HG03159 (cell line): Measurements from ENCODE around the gene OR4L1.
"Not testable (repeated sequence)": the region's sequence is repeated elsewhere in the genome, so short reads cannot be mapped to it uniquely, and the experiment has no call there.

ENCODE experiments used
- ATAC-seq: cut with Tn5 transposase; IDR thresholded peaks from one replicate; pipeline ENCODE4 v1.9.1; 2021; ENCODE audit warnings: mild to moderate bottlenecking, moderate library complexity; ENCODE audit not compliant: unreplicated experiment

The OR4L1 gene

GRCh38 chr14:20059745-20060144, at the start of gene OR4L1:
Gene OR4L1 (plus strand): TSS chr14:20060045. CDS start chr14:20060045, 0 bp downstream.
- ATAC-seq = no peak

GRCh38 chr14:20019257-20019865, 40.5 kb upstream of the OR4L1 start, which contains the start of gene OR4K14:
Gene OR4K14 (minus strand): TSS chr14:20019307. CDS start chr14:20015193, 4,114 bp downstream.
- ATAC-seq = no peak

GRCh38 chr14:20031058-20031457, 28.8 kb upstream of the OR4L1 start:
- ATAC-seq = no peak

GRCh38 chr14:20035449-20035848, 24.4 kb upstream of the OR4L1 start:
- no peak for ATAC-seq

- ATAC-seq = no peak
These were observed 23.9 kb upstream of the OR4L1 start, which contains the start of gene OR4K13 for GRCh38 chr14:20035938-20036337. Gene OR4K13 (minus strand): TSS chr14:20036038. CDS start chr14:20034758, 1,280 bp downstream.

GRCh38 chr14:20044243-20044642, 15.6 kb upstream of the OR4L1 start:
- no peak for ATAC-seq

DNA sequence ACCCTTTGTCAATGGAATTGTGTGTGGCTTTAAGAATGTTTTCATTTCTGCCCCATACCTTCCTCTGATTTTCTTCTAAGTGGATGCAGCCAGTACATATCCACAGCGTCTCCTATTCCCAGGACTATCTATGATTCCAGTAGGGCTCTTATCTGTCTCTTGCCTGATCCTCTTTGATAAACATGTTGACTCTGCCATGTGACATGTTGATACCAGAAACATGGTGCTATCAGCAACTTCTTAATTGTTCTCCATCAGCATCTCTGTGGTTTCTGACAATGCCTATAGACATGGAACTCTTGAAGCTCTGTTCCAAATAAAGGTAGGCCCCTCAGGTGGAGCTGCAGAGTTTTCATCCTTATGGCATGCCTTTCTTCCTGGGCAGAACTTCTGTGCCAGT, 11.6 kb upstream of the OR4L1 start:
- no peak for ATAC-seq

DNA sequence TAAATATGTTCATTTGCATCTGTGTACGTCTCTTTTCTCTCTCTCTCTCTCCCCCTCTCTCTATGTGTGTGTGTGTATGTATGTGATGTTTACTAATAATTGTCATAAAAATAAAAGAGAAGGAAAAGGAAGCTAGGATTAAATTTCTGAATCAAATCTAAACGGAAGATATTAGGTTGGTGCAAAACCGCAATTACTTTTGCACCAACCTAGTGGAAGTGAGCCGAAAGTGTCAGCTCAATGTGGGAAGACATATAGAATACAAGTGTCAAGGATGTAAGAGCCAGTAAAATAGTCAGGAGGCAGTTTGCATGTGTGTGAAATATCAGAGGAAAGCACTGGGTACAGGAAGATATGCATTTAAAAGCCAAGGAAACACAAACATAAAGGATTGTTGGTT, 32.2 kb downstream of the OR4L1 start:
- ATAC-seq = no peak

- no peak for ATAC-seq
These were observed 33.6 kb downstream of the OR4L1 start for GRCh38 chr14:20093442-20093841.

DNA sequence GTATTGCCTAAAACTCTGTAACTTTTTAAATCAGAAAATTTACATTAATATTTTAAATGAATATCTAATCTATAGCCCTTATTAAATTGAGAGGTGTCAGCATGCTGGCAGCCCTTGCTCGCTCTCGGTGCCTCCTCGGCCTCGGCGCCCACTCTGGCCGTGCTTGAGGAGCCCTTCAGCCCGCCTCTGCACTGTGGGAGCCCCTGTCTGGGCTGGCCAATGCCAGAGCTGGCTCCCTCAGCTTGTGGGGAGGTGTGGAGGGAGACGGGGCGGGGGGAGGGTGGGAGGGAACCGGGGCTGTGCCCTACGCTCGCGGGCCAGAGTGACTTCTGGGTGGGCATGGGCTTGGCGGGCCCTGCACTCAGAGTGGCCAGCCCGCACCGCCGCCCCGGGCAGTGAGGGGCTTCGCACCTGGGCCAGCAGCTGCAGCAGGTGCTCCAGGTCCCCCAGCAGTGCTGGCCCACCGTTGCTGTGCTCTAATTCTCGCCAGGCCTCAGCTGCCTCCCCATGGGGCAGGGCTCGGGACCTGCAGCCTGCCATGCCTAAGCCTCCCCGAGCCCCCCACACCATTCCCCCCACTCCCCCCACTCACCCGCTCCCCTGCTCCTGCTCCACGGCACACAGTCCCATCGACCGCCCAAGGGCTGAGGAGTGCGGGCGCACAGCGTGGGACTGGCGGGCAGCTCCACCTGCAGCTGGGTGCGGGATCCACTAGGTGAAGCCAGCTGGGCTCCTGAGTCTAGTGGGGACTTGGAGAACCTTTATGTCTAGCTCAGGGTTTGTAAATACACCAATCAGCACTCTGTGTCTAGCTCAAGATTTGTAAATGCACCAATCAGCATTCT, 39.3 kb downstream of the OR4L1 start:
- not testable (repeated sequence) for ATAC-seq

DNA sequence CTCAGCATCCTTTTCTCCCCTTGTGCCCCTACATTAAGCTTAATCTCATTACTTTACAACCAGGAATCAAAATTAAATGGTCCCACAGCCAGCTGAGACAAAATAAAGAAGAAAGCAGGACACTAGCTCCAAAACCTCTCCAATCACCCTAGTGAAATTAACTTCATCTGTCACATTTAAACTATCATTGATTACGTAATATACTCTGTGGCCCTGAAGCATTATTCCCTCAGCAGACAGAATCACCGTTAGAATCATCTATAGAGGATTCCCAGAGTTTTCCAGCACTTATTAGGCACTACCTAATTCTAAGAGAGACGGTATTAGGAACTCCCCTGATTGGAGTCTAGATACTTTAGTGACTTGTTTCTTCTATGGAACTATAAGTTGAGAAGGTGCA, 50.6 kb downstream of the OR4L1 start, which contains the start of gene OR4K17:
Gene OR4K17 (plus strand): TSS at position 302 of the 400 bp plus-strand sequence. CDS start 6,761 bp downstream, outside the sequence.
- no peak for ATAC-seq
